ENCODE results near the gene NTM.

- TF ChIP-seq CTCF (optimal IDR thresholded peaks at IDR 0.05 in 1 of 3, IDR thresholded peaks at IDR 0.05 in 1 of 3, conservative IDR thresholded peaks at IDR 0.05 in 1 of 3; ENCODE audit: extremely low read depth in 1 of 3, insufficient read depth in 2 of 3, low read length in 3 of 3), result no peak
- no peak for TF ChIP-seq EZH2 (IDR thresholded peaks at IDR 0.05; ENCODE audit: low read length)
Observed at GRCh38 chr11:131638889-131639288, 268.5 kb downstream of the NTM start.
